Measurements from ENCODE around the gene CACNB3.
"Not testable (repeated sequence)": the region's sequence is repeated elsewhere in the genome, so short reads cannot be mapped to it uniquely, and the experiment has no call there.

CACNB3 gene

GRCh38 chr12:48856379-48856778, 38.1 kb downstream of the CACNB3 start:
- TF ChIP-seq, protein P1, sequence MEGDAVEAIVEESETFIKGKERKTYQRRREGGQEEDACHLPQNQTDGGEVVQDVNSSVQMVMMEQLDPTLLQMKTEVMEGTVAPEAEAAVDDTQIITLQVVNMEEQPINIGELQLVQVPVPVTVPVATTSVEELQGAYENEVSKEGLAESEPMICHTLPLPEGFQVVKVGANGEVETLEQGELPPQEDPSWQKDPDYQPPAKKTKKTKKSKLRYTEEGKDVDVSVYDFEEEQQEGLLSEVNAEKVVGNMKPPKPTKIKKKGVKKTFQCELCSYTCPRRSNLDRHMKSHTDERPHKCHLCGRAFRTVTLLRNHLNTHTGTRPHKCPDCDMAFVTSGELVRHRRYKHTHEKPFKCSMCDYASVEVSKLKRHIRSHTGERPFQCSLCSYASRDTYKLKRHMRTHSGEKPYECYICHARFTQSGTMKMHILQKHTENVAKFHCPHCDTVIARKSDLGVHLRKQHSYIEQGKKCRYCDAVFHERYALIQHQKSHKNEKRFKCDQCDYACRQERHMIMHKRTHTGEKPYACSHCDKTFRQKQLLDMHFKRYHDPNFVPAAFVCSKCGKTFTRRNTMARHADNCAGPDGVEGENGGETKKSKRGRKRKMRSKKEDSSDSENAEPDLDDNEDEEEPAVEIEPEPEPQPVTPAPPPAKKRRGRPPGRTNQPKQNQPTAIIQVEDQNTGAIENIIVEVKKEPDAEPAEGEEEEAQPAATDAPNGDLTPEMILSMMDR (IDR thresholded peaks at IDR 0.05; ENCODE audit: low read depth, low read length), result no peak
- DNase-seq (ENCODE audit: low read depth in 2 of 2), result no peak
- H3K4me3 ChIP-seq (replicated peaks in 1 of 2; ENCODE audit: low read depth in 2 of 2, low read length in 2 of 2), result no peak overlapping the region

DNA sequence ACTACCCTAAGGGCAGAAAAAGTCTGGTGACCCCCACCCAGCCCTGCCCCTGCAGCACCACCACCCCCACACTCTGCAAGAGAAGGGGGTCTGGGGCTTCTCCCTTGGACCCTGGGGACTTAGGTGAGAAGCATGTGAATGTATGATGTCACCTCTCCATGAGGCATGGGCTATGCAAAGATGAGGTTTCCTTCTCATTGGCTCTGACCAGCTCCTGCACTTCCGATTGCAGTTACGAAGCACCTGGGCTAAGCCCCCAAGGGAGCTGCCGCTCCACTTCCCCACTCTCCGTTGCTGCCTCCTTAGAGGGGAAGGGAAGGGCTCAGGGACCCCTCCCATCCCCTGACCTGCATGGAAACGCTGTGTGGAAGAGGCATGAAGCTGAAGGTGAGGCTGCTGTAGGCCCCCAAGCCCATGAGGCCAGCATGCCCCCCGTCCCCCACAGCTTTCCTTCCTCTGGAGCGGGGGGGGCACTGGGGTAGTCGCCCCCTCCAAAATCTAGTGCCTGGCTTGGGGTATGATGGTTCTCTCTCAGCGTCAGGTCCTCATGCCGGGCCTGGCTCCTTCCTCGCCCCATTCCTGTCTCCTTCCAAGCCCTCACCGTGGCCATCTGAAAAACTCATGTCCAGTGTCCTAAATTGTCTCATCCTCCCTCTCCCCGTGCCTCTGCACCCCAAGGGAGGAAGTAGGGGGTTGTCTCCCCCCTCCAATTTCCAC, 39.1 kb downstream of the CACNB3 start:
- TF ChIP-seq, protein P1 (IDR thresholded peaks at IDR 0.05; ENCODE audit: low read depth, low read length), result no peak
- no peak overlapping the region for H3K4me3 ChIP-seq (replicated peaks in 1 of 2; ENCODE audit: low read depth in 2 of 2, low read length in 2 of 2)
- DNase-seq (ENCODE audit: low read depth in 2 of 2), result no peak

DNA sequence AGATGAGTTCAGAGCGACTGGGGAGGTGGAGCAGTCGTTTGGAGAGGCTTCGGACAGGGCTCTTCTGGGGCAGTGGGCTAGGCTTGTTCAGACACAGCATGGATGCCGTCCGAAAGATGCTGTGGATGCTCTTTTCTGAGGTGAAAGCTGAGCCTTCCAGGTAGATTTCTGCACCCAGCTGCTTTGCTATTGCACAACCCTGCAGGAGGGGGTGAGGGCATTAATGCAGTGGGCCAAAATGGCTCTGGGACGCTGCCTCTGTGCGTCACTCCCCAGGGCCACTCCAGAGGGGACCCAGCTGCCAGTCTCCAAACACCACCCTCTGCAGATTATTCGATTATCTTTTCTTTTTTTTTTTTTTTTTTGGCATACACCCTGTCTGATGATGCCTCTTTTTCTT, 39.7 kb downstream of the CACNB3 start:
- TF ChIP-seq, protein P1 (IDR thresholded peaks at IDR 0.05; ENCODE audit: low read depth, low read length), result no peak
- no peak for DNase-seq (ENCODE audit: low read depth in 2 of 2)
- H3K4me3 ChIP-seq (replicated peaks in 1 of 2; ENCODE audit: low read depth in 2 of 2, low read length in 2 of 2), result no peak overlapping the region

- no peak overlapping the region for H3K4me3 ChIP-seq (replicated peaks in 1 of 2; ENCODE audit: low read depth in 2 of 2, low read length in 2 of 2)
- TF ChIP-seq, protein P1 (IDR thresholded peaks at IDR 0.05; ENCODE audit: low read depth, low read length), result no peak
- DNase-seq (ENCODE audit: low read depth in 2 of 2), result no peak
Observed at GRCh38 chr12:48859607-48860006, 41.3 kb downstream of the CACNB3 start.

DNA sequence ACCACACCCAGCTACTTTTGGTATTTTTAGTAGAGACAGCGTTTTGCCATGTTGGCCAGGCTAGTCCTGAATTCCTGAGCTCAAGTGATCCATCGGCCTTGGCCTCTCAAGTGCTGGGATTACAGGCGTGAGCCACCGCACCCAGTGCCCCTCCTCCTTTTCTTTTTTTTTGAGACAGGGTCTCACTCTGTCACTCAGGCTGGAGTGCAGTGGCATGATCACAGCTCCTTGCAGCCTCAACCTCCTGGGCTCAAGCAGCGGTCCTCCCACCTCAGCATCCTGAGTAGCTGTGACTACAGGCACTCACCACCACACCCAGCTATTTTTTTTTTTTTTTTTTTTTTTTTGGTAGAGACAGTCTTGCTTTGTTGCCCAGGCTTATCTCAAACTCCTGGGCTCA, 41.9 kb downstream of the CACNB3 start:
- not testable (repeated sequence) for H3K4me3 ChIP-seq (replicated peaks in 1 of 2; ENCODE audit: low read depth in 2 of 2, low read length in 2 of 2); DNase-seq (ENCODE audit: low read depth in 2 of 2)

GRCh38 chr12:48861111-48861510, 42.8 kb downstream of the CACNB3 start:
- DNase-seq (ENCODE audit: low read depth in 2 of 2), result no peak
- TF ChIP-seq, protein P1 (IDR thresholded peaks at IDR 0.05; ENCODE audit: low read depth, low read length), result no peak
- no peak overlapping the region for H3K4me3 ChIP-seq (replicated peaks in 1 of 2; ENCODE audit: low read depth in 2 of 2, low read length in 2 of 2)

DNA sequence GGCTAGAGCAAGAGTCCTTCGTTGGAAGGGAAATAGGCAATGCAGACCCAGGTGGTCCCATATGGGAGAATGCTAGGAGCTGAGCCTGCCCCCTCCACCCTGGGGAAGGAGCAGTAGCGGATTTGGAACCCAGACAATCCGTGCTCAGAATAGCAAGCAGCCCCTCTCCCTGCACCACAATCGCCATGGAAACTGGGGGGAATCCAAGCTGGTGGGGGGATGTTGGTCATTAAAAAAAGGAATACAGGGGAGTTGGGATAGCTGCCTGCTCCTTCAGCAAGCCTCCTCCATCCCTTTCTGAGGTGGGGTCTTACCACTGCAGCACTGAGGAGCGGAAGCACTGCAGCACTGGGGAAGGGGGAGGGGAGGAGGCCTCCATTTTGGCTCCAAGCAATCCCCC, 44.5 kb downstream of the CACNB3 start:
- TF ChIP-seq, protein P1 (IDR thresholded peaks at IDR 0.05; ENCODE audit: low read depth, low read length), result no peak
- no peak for DNase-seq (ENCODE audit: low read depth in 2 of 2)
- no peak overlapping the region for H3K4me3 ChIP-seq (replicated peaks in 1 of 2; ENCODE audit: low read depth in 2 of 2, low read length in 2 of 2)

Measured in cardiac fibroblast (primary cell).